NCI-H146 treated with DMSO at 0.1 percent for 48 hours (cell line): ENCODE measurements around the gene CUEDC1.

ENCODE experiments used
- DNase-seq: peaks from one replicate; lab custom pipeline; 2025; ENCODE audit not compliant: unreplicated experiment; lab: John Stamatoyannopoulos, UW

Gene CUEDC1

DNA sequence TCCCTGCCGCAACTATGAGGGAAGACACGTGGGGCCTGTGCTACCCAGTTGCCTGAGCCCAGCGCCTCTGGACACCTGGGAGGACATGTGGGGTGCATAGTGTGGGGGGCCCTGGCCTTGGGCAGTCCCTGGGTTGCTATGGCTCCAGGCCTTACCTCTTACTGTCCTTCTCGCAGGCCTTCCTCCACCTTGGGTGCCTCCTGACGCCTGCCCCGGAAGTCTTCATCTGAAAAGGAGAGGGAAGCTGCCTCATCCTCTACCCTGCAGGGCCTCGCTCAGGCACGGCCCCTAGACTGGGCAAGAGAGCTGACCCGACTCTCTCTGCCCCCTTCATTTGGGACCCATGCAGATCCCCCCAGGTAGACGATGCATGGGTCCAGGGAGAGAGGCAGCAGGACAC lies 88.9 kb downstream of the CUEDC1 start:
- DNase-seq = no peak

- no peak for DNase-seq
Measured at GRCh38 chr17:57864273-57864672, 90.9 kb downstream of the CUEDC1 start.

GRCh38 chr17:57862694-57863667 lies 92.2 kb downstream of the CUEDC1 start:
- DNase-seq = no peak

DNA sequence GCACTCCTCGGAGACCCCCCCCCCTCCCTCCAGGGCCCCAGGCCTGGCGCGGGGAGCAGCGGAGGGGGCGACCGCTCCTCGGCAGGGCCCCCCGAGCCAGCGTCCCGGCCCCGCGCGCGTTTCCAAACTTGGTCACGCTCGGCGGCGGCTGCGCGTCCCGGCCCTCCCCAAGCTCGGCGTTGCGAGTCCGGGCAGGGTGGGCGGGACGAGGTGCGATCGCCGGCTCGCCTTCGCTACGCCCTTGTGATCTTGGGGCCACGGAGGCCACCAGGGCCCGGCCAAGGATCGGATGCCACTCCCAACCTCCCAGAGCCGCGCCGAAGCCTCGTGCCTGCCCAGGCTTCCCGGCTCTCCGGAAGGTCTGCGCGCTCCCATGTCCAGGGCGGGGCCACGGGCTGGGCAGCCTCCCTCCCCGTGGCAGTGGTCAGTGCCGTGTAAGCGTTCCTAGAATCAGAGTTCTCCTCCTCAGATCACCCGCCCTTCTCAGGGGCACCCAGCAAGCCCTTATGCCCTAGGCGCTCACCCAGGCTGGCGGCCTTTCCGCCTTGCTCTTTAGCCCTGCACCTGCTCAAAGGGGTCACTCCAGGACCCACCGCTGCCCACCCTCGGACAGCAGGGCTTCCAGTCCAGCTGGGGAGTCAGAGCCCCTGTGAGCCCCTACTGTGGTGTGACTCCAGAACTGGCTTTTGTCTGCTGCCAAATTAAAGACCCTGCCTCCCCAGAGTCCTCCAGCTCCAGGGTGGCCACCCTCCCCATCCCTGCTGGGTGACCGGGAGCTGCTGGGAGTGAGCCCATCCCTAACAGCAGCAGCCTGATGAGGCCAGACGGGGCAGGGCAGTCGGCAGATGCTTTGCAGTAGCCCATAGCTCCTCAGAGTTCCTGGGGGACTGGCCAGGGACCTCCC lies 93.2 kb downstream of the CUEDC1 start:
- no peak for DNase-seq

GRCh38 chr17:57861000-57861789 lies 94.0 kb downstream of the CUEDC1 start:
- DNase-seq = no peak

GRCh38 chr17:57860414-57860999 lies 94.7 kb downstream of the CUEDC1 start:
- no peak for DNase-seq

DNA sequence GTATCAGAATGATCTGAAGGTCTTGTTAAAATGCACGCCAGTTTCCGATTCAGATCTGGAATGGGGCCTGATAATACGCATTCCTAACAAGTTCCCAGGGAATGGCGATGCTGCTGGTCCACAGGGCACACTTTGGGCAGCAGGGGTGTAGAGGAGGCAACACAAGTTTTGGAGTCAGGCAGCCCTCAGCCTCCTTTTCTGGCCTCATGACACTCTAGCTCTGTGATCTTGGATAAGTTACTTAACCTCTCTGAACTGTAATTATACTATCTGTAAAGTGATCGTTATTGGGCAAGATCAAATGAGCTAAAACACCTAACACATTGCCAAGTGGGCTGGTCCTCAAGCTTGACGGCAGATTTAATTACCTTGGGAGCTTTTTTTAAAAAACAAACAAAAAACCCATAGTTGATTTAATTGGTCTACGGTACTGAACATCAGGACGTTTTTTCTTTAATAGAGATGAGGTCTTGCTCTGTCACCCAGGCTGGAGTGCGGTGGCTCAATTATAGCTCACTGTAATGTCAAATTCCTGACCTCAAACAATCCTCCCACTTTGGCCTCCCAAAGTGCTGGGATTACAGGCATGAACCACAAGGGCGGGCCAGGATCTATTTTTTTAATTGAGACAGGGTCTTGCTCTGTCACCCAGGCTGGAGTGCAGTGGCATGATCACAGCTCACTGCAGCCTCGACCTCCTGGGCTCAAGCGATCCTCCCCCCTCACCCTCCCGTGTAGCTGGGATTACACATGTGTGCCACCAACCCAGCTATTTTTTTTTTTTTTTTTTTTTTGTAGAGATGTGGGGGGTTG lies 95.4 kb downstream of the CUEDC1 start:
- no peak for DNase-seq

DNA sequence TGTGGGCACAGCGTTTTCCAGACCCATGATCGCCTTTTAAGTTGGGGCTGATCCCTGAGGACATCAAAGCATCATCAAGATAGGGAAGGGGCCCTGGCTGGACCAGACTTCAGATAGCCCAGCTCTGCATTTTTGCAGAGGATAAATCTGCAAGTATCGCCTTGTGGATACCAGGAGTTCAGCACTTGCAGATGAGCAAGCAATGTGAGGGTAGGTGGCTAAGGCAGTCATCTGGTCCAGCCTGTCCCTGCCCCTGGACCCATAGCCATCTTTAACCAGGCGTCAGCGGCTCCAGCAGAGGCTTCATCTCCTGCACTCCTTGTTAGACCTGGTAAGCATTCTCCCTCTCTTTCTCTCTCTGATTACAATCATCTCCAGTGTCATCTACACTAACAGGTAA lies 96.4 kb downstream of the CUEDC1 start:
- DNase-seq = no peak

DNA sequence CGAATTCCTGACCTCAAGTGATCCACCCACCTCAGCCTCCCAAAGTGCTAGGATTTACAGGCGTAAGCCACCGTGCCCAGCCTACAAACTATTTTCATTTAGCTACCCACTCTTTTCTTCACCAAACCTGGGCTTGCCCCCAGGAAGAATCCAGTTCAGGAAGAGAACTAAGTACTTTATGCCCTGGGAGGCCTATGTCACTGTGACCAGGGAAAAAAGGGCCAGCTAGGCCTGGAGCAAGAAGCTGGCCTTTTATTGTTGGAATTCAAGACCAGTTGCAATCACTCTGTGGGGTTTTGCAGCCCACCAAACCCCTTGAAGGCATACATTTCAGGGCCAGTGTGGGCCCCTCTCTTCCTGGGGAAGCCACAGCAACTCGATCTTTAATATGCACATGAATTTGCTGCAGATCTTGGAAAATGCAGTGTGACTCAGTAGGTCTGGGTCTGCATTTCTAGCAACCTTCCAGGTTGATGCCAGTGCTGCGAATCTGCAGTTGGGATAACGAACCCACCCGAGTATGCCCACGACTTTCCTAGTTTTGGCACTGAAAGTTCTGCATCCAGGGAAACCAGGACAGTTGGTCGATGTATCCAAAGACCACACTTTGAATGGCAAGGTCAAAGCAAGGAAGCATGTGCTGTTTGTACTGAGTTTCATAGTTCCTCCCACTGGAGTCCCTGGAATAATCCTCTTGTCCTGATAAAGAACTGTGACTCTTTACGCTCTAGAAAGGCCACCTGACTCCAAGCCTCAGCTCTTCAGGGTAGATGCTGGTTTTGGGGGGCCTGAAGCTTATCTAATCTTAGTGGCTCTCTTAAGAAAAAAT lies 98.2 kb downstream of the CUEDC1 start:
- no peak for DNase-seq

- no peak for DNase-seq
Measured at GRCh38 chr17:57855391-57856035, 99.7 kb downstream of the CUEDC1 start.

GRCh38 chr17:57853695-57854094 lies 101.5 kb downstream of the CUEDC1 start:
- no peak for DNase-seq

DNA sequence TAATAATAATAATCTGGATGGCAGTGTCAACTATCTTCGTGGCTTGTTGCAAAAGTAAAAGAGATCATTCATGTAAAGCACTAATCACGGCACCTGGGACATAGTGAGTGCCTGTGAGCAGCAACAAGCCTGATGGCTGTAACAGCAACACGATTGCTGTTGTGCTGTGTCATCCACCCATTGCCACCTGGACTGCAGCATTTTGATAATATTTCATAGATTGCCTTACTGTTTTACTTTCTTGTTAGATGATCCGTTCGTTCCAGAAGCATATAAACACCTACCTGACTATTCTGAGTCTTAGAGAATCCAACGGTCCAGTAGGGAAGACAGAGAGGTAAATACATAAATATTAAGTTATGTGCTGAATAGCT lies 102.3 kb downstream of the CUEDC1 start:
- no peak for DNase-seq

DNA sequence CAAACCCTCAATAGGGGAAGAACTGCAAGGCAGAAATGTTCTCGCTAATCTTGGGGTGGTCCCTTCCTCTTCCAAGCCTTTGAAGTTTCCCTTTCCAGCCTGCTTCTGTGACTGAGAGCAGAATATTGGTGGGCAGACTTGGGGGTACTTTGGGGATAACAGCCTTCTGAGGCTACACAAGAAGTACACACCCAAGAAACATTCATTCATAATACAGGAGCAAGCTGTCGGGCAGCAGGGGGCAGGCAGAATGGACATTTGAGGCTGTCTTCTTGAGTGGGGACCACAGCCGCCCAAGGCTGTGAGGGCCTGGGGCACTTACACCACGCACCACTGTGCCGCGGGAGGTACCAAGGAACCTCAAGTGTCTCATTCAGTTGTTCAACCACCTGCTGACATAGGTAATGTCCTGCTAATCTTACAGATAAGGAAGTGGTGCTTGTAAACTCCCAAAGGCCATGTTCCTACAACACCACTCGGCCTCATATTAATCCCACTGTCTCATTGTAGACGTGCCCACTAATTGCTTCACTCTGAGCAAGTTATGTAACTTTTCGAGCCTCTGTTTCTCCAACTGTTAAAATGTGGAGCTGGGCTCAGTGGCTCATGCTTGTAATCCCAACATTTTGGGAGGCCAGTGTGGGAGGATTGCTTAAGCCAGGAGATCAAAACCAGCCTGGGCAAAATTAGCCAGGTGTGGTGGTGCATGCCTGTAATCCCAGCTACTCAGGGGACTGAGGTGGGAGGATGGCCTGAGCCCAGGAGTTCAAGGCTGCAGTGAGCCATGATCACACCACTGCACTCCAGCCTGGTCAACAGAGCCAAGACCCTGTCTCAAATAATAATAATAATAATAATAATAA lies 102.9 kb downstream of the CUEDC1 start:
- no peak for DNase-seq

DNA sequence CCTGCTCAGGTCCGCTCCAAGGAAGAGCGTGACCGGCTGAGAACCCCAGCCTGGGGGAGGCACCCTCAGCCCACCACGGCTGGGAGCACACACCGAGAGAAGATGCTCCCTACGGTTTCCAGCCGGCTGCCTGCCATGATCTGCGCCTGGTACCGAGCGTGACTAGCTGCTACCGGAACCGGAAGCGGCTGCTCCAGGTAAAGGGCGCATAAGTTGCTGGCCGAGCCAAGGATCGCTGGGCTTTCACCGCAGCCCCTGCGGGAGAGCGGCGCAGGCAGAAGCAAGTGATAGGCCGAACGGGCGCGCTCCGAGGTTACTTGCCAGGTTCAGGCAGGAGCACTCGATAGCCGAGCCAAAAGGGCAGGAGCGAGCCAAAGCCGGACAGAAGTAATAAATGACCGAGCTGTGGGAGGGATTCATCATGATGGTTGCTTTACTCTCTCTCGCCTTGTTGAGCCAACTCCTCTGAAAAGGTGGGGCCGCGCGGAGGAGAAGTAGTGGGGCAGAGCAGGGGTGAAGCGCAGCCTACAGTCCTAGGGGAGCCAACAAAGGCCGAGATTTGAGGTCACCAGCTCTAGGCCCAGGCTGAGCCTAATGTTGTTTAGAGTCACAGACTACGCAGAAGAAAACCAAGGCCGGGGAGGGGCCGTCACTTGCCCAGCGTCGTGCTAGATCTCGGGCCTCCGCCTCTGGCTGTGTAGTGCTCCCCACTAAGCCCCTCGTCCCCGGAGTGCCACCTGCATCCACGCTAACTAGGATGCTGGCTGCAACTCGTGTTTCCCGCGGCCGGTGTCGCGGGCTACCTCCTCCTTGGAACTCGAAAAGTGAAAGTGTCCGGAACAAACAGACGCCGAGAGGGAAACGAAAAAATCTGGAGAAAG lies 105.1 kb downstream of the CUEDC1 start, which contains the start of gene MRPS23:
TSS of gene MRPS23 (minus strand) at position 171 of the 881 bp plus-strand sequence. CDS start at position 137, 34 bp downstream.
- peak; percentile 95 for DNase-seq

GRCh38 chr17:57849163-57849873 lies 105.9 kb downstream of the CUEDC1 start:
- DNase-seq = no peak
